Psoas muscle (tissue), 8 donors: ENCODE results near the gene TLE1. TPM values are rescaled to one million over a fixed set of nuclear protein-coding genes. Genes with fewer than 3 reads are reported as not detected.

Source experiments
- ATAC-seq, 4 donors: fragments of 200-7000 bp; cut with Tn5 transposase; one replicate each; pipeline ENCODE4 v1.9.1; 2020; ENCODE audit warnings: moderate library complexity in 3 of 4, mild to moderate bottlenecking in 2 of 4
- DNase-seq, 2 donors: peaks; one replicate each; pipeline ENCODE4 v3.0.0-alpha.2; 2020
- H3K27ac ChIP-seq: fragments of 200-600 bp; one replicate; pipeline ENCODE4 v1.8.0; 2022
- H3K27me3 ChIP-seq, 3 donors: fragments of 200-600 bp in 1 of 3; one replicate each; pipeline versions ENCODE4 v1.6.1 to v1.8.0; 2013 to 2022; ENCODE audit warnings: low read length in 2 of 3, mild to moderate bottlenecking in 2 of 3, moderate library complexity in 1 of 3; ENCODE audit not compliant: insufficient read depth in 3 of 3
- H3K36me3 ChIP-seq, 2 donors: fragments of 200-600 bp in 1 of 2; one replicate each; pipeline versions ENCODE4 v1.6.1 to v1.8.0; 2013 to 2022; ENCODE audit warnings: low read depth in 1 of 2, mild to moderate bottlenecking in 1 of 2, moderate library complexity in 1 of 2; ENCODE audit not compliant: insufficient read depth in 1 of 2
- H3K4me1 ChIP-seq: fragments of 200-600 bp; one replicate; pipeline ENCODE4 v1.8.0; 2022
- H3K4me3 ChIP-seq: fragments of 200-600 bp; one replicate; pipeline ENCODE4 v1.8.0; 2022; ENCODE audit warnings: mild to moderate bottlenecking
- H3K9me3 ChIP-seq: fragments of 200-600 bp; one replicate; pipeline ENCODE4 v1.8.0; 2022
- CTCF ChIP-seq: fragments of 200-600 bp; IDR thresholded peaks from one replicate; pipeline ENCODE4 v1.8.0; 2022; ENCODE audit warnings: antibody characterized with exemption
- WGBS, 3 donors: extraction: QIAGEN DNeasy Blood & Tissue Kit; methylation state at CpG; one replicate each; pipeline versions ENCODE4 v1.1.6 to v1.1.7; 2013; 5-methylcytosine and 5-hydroxymethylcytosine counted together
- intact Hi-C, 2 donors: fragments of 100-400 bp; cut with DNase I; formaldehyde crosslinking; loops; one replicate each; pipeline versions ENCODE4 v1.11.0 to v1.14.2; 2022
- polyA plus RNA-seq, 3 donors: library from polyadenylated mRNA; stranded (reverse); fragments of 200-250 nt; gene quantifications; one replicate each; pipeline ENCODE4 v1.2.3, GENCODE V29; 2013
- total RNA-seq, 4 donors: library from RNA; stranded (reverse); fragmentation: NEBNext Ultra II Directional in 2 of 4; extraction: Animal tissue kit (Norgen Biotek cat#: 25700) in 2 of 4; gene quantifications; one replicate each; pipeline versions ENCODE4 v1.2.1 to v1.2.4, GENCODE V29; 2021 to 2023
- donor health status: healthy with polysubstance abuse.
- donor health status: DM: no; HTN: no; CAD: no; lungs with moderate emphysema.
- donor health status: Bipolar disorder and iron deficiency.
- donor health status: healthy.
- donor health status: DM: yes; HTN: yes; CAD: no.
- donor health status: DM: no; HTN: no; CAD: no.
- donor health status: DM: no; HTN: no; CAD: no.
- donor health status: DM: yes; HTN: yes; CAD: no.

TLE1 gene
- total and polyA plus RNA-seq, 7 donors: 14.6 to 46.7 (median 34.9) TPM

- DNase-seq (no peak), ATAC-seq (no peak)
- no peak overlapping the region for H3K27ac ChIP-seq
- H3K4me3 ChIP-seq: no peak overlapping the region
- intact Hi-C loops: loop anchor here (10.0 kb wide), 2 partner anchors 46 to 94 kb away; partner anchors contain the start of gene TLE1 (in 1 of the 2)
- 95 to 97% (median 96%) methylated on average over 16 of the region's 16 CpGs for WGBS, 3 donors
- no peak for TF ChIP-seq CTCF
- H3K9me3 ChIP-seq: no peaks in the 10 kb centered on the region
- no peaks in the 10 kb centered on the region for H3K27me3 ChIP-seq
- no peaks in the 10 kb centered on the region for H3K4me1 ChIP-seq
- H3K36me3 ChIP-seq: peaks cover 7 to 64% of the 10 kb centered on the region in 2 donors
These were observed 98.7 kb downstream of the TLE1 start for GRCh38 chr9:81590688-81591087.

- DNase-seq (no peak), ATAC-seq (no peak)
- intact Hi-C loops: loop anchor here (10.0 kb wide), 2 partner anchors 45 to 95 kb away; partner anchors contain the start of gene TLE1 (in 1 of the 2)
- Histone ChIP-seq H3K27me3 (no peaks in the 10 kb centered on the region), H3K27ac (no peak overlapping the region), H3K36me3 (peaks cover 10 to 73% of the 10 kb centered on the region in 2 donors), H3K4me3 (no peak overlapping the region), H3K4me1 (no peaks in the 10 kb centered on the region), H3K9me3 (no peaks in the 10 kb centered on the region)
- 91 to 98% (median 96%) methylated on average over 9 of the region's 9 CpGs for WGBS, 3 donors
- TF ChIP-seq CTCF: no peak
These were observed 99.5 kb downstream of the TLE1 start for GRCh38 chr9:81589819-81590218.

- Histone ChIP-seq H3K36me3 (peaks cover 11 to 77% of the 10 kb centered on the region in 2 donors), H3K9me3 (no peaks in the 10 kb centered on the region), H3K27ac (no peak overlapping the region), H3K27me3 (no peaks in the 10 kb centered on the region), H3K4me3 (no peak overlapping the region), H3K4me1 (no peaks in the 10 kb centered on the region)
- 87 to 97% (median 96%) methylated on average over 5 of the region's 5 CpGs for WGBS, 3 donors
- DNase-seq (no peak), ATAC-seq (no peak)
- intact Hi-C loops: no loop called here
- no peak for TF ChIP-seq CTCF
These were observed 100.0 kb downstream of the TLE1 start for GRCh38 chr9:81589392-81589791.

- Histone ChIP-seq H3K27ac (no peak overlapping the region), H3K4me1 (no peaks in the 10 kb centered on the region), H3K9me3 (no peaks in the 10 kb centered on the region), H3K36me3 (peaks cover 13 to 88% of the 10 kb centered on the region in 2 donors), H3K4me3 (no peak overlapping the region), H3K27me3 (no peaks in the 10 kb centered on the region)
- intact Hi-C loops: no loop called here
- TF ChIP-seq CTCF: no peak
- ATAC-seq (peak in 3 of 4 donors; percentile 25 to 59 (median 37)), DNase-seq (no peak)
- 87 to 91% (median 88%) methylated on average over 15 of the region's 15 CpGs for WGBS, 3 donors
These were observed 101.0 kb downstream of the TLE1 start for GRCh38 chr9:81588148-81588871.

GRCh38 chr9:81586786-81587185 lies 102.6 kb downstream of the TLE1 start:
- Histone ChIP-seq H3K36me3 (peaks cover 13 to 91% of the 10 kb centered on the region in 2 donors), H3K4me3 (no peak overlapping the region), H3K27me3 (no peaks in the 10 kb centered on the region), H3K9me3 (no peaks in the 10 kb centered on the region), H3K4me1 (no peaks in the 10 kb centered on the region), H3K27ac (no peak overlapping the region)
- intact Hi-C loops: no loop called here
- 90 to 97% (median 90%) methylated on average over 1 of the region's 1 CpG for WGBS, 3 donors
- TF ChIP-seq CTCF: no peak
- DNase-seq (no peak), ATAC-seq (no peak)
